Left kidney (tissue), 2 donors: ENCODE data around the gene MTM1. TPM values are rescaled to one million over a fixed set of nuclear protein-coding genes. Genes with fewer than 3 reads are reported as not detected.

Source experiments
- DNase-seq: peaks from one replicate; pipeline ENCODE4 v3.0.0-alpha.2; 2013
- polyA plus RNA-seq: library from polyadenylated mRNA; unstranded; fragments of 120-200 nt; gene quantifications from one replicate; pipeline ENCODE4 v1.2.1, GENCODE V29; 2013; ENCODE audit not compliant: insufficient read length

The MTM1 gene
- polyA plus RNA-seq, 1 donor: 17.6 TPM

DNA sequence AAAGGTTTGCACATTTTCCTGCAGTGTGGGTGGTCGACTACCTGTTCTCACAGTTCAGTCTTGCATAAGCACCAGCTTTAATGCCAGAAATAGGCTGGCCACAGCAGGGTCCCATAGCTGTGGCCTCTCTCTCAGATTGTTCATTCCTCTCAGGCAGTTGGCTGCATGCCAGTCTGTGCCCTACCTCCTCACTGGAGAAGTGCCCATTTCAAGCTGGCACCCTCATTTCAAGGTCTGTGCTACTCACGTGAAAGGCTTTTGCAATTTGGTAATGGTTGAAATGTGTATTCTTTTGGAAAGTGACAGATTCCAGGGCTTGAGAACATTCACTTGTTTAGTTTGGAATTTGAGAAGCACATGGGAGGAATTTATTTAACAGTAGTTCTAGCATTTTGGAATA, 95.9 kb downstream of the MTM1 start:
- no peak for DNase-seq

DNA sequence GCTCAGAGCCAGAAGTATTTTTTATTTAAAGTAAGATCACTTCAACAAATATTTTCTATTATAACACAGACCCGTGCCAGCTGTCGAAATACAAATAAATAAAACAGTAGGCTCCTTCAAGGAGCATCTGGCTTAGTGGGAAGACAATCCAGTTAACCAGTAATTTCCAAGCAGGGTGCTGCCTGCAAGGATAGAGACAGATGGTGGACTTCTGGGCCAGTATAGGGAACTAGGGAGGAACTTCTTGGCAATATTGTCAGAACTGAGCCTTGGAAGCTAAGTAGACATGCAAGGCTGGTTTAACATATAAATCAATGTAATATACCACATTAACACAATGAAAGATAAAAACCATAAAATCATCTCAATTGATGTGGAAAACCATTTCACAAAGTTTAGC, 107.8 kb downstream of the MTM1 start:
- no peak for DNase-seq

DNA sequence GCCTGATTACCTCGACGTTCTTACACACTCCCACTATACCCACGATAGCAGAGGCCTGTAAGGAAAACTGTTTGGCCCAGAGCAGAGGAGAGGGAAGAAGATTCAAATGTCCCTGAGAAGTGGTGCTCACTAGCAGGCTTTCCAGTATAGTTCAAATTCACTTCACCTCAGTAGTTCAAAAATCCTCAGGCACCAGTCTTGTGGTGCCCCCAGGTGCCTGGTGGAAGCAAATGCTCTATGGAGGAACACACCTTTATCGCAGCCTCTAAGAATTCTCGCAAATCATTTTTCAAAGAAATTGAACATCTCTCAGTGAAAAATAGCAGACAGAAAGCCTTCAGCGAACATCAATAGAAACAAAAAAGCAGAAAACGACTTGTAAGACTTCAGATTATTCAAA, 112.6 kb downstream of the MTM1 start:
- no peak for DNase-seq

DNA sequence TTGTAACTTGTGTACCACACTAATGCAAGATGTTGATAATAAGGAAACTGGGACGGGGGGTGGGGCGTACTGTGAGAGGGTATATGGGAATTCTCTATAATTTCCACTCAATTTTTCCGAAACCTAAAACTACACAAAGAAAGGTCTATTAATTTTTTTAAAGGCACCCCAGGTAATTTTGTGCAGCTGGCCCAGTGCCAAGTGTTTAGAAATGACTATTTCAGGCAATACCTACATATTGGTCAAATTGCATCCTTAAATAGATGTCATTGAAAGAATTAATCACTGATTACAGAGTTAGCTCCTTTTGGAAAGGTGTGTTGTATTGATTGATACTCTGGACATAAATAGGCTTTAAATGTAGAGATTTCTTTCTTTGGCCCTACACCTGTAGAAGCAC, 114.7 kb downstream of the MTM1 start:
- DNase-seq: no peak

DNA sequence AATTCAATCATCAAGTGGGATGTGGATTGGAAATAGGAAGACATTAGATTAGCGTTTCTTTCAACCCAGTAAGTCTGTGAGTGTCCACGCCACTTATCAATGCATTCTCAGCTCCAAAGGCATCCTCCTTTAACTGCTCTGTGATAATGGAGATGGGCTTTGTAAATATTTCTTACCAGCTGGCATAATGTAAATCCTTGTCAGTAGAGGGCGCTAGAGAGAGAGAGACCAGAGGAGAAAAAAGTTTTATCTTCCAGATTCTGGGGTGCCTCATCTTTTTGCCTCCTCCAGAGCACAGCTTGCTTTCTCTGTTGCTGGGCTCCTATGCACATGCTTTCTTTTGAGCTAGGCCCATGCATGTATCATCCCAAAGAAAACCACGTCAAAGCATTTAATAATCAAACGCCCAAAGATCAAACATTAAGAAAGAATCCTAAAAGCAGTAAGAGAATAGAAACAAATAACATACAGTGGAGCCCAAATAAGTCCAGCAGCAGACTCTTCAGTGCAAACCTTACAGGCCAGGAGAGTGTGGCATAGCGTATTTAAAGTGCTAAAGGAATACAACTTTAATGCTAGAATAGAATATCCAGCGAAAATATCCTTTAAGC, 115.2 kb downstream of the MTM1 start:
- DNase-seq: no peak

DNA sequence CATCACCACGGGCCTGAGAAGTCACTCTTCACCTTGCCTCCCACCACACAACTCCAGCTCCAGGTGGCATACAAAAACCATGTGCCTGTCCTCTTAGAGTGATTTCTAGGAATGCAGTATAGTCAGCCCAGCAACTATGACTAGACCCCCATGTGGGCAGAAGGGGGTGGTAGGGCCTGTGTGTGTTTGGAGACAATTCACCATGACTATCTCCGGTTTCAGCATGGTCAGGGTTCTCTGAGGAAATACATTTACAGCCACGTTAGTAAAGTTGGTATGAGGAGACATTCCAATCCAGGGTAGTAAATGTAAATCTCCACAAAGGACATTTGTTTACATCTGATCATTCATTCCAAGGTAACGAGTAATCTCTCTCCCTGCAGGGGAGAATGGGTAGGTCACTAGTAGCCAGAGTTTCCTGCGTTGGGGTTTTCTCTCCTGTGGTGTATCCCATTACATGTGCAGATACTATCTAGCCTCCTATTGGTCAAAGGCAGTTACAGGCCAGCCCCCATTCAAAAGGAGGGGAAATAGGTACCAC, 120.6 kb downstream of the MTM1 start:
- DNase-seq: no peak

DNA sequence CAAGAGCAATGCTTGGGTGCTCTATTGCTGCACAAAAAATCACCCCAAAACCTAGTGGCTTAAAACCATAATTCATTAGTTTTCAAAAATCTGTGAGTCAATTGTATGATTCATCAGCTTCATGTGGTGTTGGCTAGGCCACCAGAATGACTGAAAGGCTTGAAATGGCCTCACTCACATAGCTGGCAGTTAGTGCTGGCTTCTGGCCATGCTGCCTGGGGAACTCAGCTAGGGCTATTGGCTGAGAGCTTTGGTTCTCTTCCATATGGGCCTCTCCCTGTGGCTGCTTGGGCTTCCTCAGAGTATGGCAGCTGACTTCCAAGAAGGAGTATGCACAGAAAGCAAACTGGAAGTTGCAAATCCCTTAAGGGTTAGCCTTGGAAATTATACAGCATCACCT, 121.7 kb downstream of the MTM1 start:
- DNase-seq: no peak

DNA sequence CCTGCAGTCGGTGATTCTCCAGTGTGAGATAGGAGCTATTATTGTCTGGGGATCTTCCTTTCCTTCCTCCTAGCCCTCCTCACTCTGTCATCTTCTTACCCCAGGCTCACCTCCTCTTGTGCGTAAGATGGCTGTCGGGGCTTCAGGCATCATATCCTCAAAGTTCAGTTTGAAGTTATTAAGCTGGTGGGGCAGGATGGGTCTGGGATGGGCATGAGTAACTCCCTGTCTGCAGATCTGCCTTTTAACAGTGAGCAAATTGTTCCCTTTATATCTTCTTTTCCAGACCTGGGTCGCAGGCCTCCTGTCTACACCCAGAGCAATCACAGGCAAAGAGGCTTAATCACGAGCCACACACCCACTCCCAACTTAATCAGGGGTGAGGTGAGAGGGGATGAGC, 123.9 kb downstream of the MTM1 start:
- DNase-seq: no peak

DNA sequence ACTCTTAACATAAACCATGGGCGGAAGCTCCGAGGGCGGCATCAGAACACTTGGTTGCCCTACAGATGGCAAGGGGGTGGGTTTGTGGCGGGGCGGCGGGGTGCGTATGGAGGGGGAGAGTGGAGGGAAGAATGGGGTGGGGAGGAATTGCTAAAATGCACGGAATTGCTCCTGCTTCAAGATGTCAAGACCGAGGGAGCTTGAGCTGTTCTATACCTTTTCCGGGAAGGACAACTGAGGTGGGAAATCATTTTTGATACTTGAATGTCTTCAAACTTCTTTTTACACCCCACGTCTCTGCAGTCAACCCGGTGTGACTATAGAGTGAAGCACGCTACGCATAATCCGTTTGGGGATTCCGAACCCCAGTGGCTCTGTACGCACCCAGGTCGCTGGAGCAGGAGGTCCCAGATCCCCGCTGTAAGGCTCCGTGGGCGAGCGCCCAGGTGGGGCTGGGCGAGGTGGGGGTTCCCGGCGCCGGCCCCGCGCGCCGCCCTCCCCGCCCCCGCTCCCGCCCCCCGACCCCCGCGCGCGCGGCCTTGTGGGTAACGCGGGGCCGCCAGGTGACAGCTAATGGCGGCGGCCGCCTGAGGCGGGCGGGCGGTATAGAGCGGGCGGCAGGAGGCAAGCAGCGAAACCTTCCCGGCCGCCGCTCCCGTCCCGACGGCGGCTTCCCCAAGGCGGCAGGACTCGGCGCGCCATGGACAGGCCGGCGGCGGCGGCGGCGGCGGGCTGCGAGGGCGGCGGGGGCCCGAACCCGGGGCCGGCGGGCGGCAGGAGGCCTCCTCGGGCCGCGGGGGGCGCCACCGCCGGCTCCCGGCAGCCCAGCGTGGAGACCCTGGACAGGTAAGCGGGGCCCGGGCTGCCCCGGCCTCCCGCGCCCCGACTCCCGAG, 124.7 kb downstream of the MTM1 start, which contains the start of gene MTMR1:
Gene MTMR1 (plus strand): TSS at position 566 of the 894 bp plus-strand sequence. CDS start 135 bp downstream, at position 701.
- DNase-seq: no peak

DNA sequence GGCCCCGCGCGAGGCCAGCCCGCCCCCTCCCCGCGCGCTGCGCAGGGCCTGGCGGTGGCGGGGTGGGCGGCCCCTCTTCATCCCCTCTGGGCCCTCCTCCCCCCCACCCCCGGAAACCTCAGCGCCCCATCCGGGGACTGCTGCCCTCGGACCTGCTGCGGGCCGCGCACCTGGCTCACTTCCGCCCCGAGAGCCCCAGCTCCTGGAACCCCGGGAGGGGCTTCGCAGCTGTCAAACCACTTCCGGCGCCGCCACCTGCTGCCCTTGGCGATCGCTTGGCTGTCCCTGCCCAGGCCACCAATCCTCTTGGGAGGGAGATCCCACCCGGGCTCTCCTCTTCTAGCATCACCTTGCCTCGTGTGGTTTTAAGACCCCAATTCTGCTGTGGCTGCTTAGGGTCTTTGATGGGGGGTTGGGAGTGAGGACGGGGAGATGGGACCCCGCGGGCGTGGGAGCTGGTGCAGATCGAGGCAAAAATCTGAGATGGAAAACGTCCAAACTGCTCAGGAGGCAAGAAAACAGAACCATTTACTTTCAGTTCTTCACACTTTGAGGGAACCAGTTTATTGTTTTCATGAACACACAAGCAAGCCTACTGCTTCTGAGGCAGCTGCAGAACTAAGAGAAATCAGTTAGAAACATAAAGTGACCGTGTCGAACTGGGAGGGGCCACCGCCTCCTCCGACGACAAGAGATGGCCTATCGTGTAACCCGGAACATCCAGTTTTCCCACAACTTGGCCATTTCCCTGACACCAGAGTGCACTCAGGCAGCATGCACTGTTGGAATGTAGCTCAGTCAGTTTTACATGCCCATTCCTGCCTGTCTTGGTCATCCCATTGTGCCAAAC, 125.5 kb downstream of the MTM1 start:
- DNase-seq: no peak

DNA sequence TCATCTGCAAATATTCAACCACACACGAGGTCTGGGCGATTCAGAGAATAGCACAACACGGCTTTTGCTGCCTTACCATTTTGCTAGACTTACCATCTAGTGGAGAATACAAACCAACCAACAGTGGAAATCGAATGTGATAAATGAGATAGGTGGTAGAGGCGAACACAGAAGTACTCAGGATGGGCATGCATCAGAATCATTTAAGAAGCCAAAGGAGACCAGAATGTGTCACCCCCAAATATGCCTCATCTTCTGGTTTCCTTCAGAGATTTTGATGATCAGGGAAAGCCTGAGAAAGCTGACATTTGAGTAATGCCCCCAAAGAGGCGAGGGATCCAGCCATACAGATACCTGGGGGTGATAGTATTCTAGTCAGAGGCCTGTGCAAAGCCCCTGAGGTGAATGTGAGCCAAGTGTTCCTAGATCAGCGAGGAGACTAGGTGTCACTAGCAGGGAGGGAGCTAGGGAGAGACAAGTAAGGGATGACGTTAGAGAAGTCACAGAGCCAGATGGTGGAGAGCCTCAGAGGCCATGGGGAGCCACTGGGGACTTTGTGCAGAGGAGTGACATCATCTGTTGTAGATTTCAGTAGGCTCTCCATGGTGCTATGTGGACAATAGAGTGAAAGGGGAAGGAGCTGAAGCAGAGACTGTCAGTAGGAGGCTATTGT, 126.5 kb downstream of the MTM1 start:
- DNase-seq: no peak

DNA sequence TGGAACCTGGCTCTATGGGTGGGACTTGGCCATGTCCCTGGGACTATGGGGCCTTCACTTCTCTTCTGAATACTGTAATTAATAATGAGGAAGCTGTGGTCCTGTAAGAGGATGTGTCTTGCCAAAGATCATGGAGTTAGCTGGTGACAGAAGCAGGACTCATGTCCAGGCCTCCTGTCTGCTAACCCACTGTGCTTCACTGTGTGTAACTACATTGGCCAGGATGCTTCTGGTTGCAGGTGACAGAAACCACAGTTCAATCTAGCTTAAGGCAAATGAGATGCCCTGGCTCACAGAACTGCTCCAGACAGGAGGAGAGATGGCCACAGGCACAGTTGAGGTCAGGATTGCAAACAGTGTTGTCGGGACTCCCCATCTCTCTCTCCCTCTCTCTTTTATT, 127.9 kb downstream of the MTM1 start:
- DNase-seq: no peak

DNA sequence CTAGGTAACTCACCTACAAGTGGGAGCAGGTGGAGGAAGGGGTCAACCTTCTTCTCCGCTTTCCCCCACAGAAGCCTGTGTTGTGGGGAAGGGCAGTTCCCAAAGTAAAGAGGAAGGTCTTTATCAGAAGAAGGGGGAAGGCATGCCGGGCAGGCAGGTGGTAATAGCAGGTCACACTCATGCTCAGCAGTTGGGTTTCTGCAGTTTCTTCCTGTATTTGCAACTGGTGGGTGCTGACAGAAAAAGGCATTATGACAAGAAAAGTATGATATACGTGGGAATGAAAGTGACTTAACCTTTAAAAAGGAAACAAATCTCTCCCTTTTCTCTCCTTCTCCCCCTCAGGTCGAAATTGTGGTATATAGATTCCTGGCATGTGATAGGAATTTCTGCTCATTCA, 128.4 kb downstream of the MTM1 start:
- DNase-seq: no peak

DNA sequence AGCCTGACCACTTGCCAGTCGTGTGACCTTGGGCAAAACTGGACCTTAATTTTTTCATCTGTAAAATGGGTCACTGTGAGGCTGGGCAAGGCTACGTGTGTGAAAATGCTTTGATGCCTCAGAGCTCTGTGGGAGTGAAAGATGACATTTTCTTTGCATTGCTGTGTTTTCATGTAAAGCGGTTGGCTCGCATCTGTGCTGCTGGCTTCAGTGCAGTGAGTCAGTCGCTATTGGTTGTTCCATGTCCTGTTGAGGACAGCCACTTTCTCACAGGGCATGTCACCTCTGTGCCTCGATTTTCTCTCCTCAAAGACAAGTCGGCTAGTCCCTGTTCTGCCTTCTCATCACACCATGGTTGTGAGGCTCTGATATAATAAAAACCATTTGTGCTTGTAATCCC, 129.2 kb downstream of the MTM1 start:
- DNase-seq: no peak

DNA sequence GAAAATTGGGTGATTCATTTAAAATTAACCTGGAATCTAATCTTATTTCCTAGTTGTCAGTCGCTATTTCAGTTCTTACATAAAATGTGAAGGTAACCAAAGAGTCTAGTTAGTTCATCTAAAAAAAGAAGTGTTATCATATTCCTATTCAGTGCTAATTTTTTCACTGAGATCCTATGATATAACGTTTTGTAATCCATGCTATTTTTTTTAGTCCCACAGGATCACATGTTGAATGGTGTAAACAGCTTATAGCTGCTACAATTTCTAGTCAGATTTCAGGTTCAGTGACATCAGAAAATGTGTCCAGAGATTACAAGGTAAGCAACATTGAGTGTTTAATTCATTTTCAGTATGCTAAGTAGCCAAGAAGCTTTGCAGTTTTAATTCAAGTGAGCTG, 130.6 kb downstream of the MTM1 start:
- DNase-seq: no peak

DNA sequence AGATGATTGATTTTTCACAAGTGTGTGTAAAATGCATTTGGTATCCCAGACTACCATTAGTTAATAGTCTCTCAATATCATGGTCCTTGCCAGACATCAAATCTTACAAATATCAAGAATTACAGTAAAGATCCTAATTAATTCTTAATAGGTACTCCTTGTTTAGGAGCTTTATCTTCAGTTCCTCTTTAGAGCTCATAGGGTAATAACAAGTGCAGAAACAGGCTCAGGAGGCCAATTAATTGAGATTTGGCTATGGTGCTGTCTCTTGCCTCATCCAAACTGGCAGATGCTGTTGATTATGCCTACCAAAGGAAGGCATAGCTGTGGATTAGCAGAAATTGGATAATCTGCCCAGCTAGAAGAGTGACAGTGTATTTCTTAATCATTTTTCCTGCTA, 131.7 kb downstream of the MTM1 start:
- no peak for DNase-seq

DNA sequence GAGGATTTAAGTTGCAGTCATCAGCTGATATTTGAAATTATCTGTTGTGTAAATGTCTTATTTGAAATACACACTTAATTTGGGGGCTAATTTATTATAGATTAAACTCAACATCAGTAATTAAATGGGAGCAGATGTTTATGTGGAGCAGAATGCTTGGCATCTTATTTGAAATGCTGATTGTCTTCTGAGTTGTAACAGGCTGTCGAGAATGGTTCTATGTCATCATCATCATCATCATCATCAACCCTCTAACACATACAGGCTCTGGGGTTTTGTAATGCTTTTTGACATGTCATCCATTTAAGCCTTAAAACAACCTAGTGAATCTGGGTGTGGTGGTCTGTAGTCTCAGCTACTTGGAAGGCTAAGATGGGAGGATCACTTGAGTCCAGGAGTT, 133.0 kb downstream of the MTM1 start:
- DNase-seq: no peak

DNA sequence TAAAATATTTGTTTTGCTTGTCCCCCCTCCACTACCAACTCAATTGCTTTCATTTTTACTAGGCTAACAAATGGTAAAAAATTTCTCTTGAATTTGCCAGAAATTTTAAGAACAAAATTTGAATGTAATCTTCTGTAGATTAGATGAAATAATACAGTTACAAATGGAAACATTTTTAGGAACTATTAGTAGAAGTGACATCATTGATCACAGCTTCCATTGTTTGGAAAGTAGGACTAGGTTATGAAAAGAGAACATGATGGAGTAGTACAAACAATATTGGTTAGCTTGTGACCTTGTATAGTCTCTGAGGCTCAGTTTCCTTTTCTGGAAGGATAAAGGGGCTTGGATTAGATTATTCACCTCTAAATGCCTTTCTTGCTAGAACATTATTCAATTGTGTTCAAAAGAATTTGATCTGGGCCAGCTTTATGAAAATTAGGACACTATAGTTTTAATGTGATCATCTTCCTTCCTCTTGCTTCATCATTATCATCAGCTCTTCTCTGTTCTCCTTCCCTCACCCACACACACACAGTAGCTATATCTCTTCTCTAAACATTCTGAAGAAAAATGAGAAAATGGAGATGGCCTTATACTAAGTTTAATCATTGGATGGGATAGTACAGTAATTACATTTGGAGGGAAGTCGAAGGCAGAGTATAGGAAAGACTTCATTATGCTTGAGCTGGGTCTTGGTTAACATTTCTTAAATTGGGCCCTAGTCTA, 134.7 kb downstream of the MTM1 start:
- no peak for DNase-seq

DNA sequence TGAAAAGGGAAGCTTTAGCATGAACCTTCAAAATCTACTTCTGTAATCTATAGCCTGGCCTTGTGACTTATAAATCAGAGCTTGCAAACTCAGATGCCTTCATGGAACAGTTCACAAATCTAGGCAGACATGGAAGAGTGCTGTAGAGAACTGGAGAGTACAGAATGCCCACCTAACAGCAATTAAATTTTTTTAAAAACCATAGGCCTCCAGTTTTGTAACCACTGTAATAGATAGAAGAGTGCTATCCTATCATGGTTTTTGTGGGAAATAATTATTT, 135.2 kb downstream of the MTM1 start:
- no peak for DNase-seq

DNA sequence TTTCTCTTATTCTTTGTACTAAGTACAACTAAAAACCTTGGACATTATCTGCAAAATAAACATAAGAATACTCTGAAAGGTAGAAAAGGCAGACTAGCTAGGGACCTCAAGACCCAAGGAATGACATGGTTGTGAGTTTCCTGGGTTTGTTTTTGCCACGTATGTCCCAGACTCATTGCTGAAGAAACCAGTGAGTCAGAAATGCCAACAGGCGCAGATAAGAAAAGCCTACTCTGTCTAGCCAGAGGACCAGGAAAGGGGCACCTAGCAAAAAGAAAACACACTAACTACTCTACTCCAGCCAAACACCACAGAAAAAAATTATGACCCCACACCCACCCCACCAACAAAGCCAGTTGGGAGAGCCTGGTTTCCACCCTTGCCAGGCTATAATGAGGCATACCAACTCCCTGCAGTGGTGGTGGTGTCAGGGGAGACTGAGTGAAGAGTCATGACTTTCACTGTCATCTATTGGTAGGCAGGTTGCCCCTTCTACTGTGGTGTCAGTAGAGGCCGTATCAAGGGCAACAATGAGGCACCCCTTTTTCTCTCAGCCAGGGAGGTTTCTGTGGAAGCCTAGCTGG, 135.7 kb downstream of the MTM1 start:
- no peak for DNase-seq

DNA sequence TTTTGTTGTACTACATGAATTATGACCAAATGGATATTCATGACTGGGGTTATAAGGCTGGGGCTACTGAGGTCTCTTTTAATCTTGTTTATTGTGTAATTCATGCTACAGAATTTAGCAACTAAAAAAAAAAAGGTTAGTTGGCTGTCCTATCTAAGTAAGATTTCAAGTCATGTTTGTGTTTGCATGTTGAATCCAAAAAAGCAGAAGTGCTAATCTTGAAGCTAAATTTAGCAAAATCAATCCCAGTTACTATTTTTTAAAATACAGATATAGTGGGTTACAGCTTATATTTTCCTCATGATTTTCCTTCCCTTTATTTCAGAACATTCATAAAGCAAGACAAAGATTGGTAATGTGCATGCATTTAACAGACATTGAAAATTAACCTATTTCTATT, 144.2 kb downstream of the MTM1 start:
- DNase-seq: no peak
